Right lobe of liver (tissue), 4 donors: ENCODE measurements around the gene HMGN4.

Experiments
- POLR2A ChIP-seq: fragments of 450-650 bp; IDR thresholded peaks from one replicate; pipeline ENCODE4 v1.6.1; 2017; ENCODE audit warnings: antibody characterized with exemption, mild to moderate bottlenecking
- TF ChIP-seq, protein P1 (sequence below), 4 donors: fragments of 200-600 bp in 3 of 4; fragments of 450-650 bp in 1 of 4; IDR thresholded peaks; one replicate each; pipeline versions ENCODE4 v1.5.1 to v1.8.0; 2016 to 2022; ENCODE audit warnings: antibody characterized with exemption in 4 of 4, mild to moderate bottlenecking in 2 of 4
- donor health status: DM: no; HTN: no; CAD: no.
- donor health status: DM: no; HTN: no; CAD: no.
- donor health status: DM: no; HTN: yes; CAD: no.

- TF ChIP-seq POLR2A, result no peak
- TF ChIP-seq, protein P1, sequence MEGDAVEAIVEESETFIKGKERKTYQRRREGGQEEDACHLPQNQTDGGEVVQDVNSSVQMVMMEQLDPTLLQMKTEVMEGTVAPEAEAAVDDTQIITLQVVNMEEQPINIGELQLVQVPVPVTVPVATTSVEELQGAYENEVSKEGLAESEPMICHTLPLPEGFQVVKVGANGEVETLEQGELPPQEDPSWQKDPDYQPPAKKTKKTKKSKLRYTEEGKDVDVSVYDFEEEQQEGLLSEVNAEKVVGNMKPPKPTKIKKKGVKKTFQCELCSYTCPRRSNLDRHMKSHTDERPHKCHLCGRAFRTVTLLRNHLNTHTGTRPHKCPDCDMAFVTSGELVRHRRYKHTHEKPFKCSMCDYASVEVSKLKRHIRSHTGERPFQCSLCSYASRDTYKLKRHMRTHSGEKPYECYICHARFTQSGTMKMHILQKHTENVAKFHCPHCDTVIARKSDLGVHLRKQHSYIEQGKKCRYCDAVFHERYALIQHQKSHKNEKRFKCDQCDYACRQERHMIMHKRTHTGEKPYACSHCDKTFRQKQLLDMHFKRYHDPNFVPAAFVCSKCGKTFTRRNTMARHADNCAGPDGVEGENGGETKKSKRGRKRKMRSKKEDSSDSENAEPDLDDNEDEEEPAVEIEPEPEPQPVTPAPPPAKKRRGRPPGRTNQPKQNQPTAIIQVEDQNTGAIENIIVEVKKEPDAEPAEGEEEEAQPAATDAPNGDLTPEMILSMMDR (IDR thresholded peaks at IDR 0.05), result no peak
Observed at GRCh38 chr6:26577720-26578072, 39.5 kb downstream of the HMGN4 start.
